ENCODE measurements around the gene LTB. TPM values are rescaled to one million over a fixed set of nuclear protein-coding genes. Genes with fewer than 3 reads are reported as not detected.
A peak's percentile ranks its signal among the peaks of the same experiment; 100 is the strongest.

LTB gene
- total RNA-seq, 1 donor from 2014 or later = 0.25 TPM

- Histone ChIP-seq H3K9me3 (replicated peaks) (no peaks in the 10 kb centered on the region), H3K36me3 (no peaks in the 10 kb centered on the region), H3K27ac (replicated peaks) (peak overlapping the region; percentile 90), H3K4me1 (peaks cover 38% of the 10 kb centered on the region), H3K4me3 (peak overlapping the region; percentile 86), H3K27me3 (ENCODE audit: low read depth) (no peaks in the 10 kb centered on the region)
- TF ChIP-seq CTCF (IDR thresholded peaks at IDR 0.05; ENCODE audit: borderline replicate concordance) = no peak
- DNase-seq = no peak
- intact Hi-C loops (cut with micrococcal nuclease) = no loop called here
These were observed 1.8 kb downstream of the LTB start for GRCh38 chr6:31580438-31580740.

DNA sequence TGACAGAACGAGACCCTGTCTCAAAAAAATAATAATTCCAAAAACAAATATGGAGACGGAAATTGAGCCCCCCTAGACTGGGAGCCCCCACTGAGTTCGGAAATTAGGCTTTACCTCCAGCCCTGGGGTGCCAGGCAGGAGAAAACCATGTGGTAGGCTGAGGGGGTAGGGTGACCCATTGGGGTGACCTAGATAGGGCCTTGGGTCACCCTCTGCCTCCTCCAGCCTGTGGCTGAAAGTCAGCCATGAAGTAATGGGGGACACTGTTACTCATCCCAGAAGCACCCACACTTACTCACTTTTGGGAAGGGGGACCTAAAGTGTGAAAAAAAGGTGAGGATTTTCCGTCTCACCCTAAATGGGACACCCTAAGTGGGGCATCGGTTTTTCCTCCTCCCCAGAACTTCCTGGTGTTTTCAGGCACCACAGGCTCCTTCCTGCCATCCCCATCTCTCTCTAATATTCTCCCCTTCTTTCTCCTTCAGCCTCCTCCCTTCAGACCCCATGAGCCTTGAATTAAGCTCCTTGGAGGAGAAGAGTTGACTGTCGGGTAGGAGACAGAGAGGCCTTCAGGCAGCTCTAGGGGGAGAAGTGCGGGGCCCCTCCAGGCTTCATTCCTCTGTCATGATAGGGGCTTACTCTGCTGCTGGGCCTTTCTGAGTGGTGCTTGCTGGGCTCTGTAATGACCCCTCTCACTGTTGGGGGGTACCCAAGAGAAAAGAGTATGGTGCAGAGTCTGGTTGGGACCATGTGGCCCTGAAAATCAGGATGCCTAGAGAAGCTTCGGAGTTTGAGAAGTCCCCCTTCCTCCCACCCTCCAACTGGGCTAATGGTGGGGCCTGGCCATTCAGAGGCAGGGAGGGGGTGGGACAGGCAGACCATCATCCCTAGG lies 2.4 kb downstream of the LTB start:
- DNase-seq = no peak
- Histone ChIP-seq H3K27me3 (ENCODE audit: low read depth) (no peaks in the 10 kb centered on the region), H3K4me3 (no peak overlapping the region), H3K9me3 (replicated peaks) (no peaks in the 10 kb centered on the region), H3K4me1 (peaks cover 38% of the 10 kb centered on the region), H3K27ac (replicated peaks) (no peak overlapping the region), H3K36me3 (no peaks in the 10 kb centered on the region)
- TF ChIP-seq CTCF (IDR thresholded peaks at IDR 0.05; ENCODE audit: borderline replicate concordance) = no peak
- intact Hi-C loops (cut with micrococcal nuclease) = no loop called here

GRCh38 chr6:31579119-31579505 lies 3.1 kb downstream of the LTB start:
- TF ChIP-seq CTCF (IDR thresholded peaks at IDR 0.05; ENCODE audit: borderline replicate concordance) = no peak
- Histone ChIP-seq H3K36me3 (no peaks in the 10 kb centered on the region), H3K4me1 (peaks cover 38% of the 10 kb centered on the region), H3K4me3 (no peak overlapping the region), H3K27ac (replicated peaks) (no peak overlapping the region), H3K27me3 (ENCODE audit: low read depth) (no peaks in the 10 kb centered on the region), H3K9me3 (replicated peaks) (no peaks in the 10 kb centered on the region)
- intact Hi-C loops (cut with micrococcal nuclease) = no loop called here
- no peak for DNase-seq

GRCh38 chr6:31578184-31579118 lies 3.8 kb downstream of the LTB start:
- no peak overlapping the region for H3K4me3 ChIP-seq
- intact Hi-C loops (cut with micrococcal nuclease) = no loop called here
- no peak for DNase-seq
- H3K27ac ChIP-seq (replicated peaks) = no peak overlapping the region
- H3K36me3 ChIP-seq = no peaks in the 10 kb centered on the region
- H3K4me1 ChIP-seq = peaks cover 38% of the 10 kb centered on the region
- H3K27me3 ChIP-seq (ENCODE audit: low read depth) = no peaks in the 10 kb centered on the region
- no peaks in the 10 kb centered on the region for H3K9me3 ChIP-seq (replicated peaks)
- no peak for TF ChIP-seq CTCF (IDR thresholded peaks at IDR 0.05; ENCODE audit: borderline replicate concordance)

DNA sequence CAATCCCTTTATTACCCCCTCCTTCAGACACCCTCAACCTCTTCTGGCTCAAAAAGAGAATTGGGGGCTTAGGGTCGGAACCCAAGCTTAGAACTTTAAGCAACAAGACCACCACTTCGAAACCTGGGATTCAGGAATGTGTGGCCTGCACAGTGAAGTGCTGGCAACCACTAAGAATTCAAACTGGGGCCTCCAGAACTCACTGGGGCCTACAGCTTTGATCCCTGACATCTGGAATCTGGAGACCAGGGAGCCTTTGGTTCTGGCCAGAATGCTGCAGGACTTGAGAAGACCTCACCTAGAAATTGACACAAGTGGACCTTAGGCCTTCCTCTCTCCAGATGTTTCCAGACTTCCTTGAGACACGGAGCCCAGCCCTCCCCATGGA lies 4.7 kb downstream of the LTB start:
- TF ChIP-seq CTCF (IDR thresholded peaks at IDR 0.05; ENCODE audit: borderline replicate concordance) = no peak
- Histone ChIP-seq H3K9me3 (replicated peaks) (no peaks in the 10 kb centered on the region), H3K4me1 (peaks cover 33% of the 10 kb centered on the region), H3K4me3 (no peak overlapping the region), H3K27me3 (ENCODE audit: low read depth) (no peaks in the 10 kb centered on the region), H3K27ac (replicated peaks) (no peak overlapping the region), H3K36me3 (no peaks in the 10 kb centered on the region)
- intact Hi-C loops (cut with micrococcal nuclease) = no loop called here
- no peak for DNase-seq

Measured in left ventricle myocardium inferior (tissue), 1 donor.